Measurements from ENCODE around the gene LRRC8D.

DNA sequence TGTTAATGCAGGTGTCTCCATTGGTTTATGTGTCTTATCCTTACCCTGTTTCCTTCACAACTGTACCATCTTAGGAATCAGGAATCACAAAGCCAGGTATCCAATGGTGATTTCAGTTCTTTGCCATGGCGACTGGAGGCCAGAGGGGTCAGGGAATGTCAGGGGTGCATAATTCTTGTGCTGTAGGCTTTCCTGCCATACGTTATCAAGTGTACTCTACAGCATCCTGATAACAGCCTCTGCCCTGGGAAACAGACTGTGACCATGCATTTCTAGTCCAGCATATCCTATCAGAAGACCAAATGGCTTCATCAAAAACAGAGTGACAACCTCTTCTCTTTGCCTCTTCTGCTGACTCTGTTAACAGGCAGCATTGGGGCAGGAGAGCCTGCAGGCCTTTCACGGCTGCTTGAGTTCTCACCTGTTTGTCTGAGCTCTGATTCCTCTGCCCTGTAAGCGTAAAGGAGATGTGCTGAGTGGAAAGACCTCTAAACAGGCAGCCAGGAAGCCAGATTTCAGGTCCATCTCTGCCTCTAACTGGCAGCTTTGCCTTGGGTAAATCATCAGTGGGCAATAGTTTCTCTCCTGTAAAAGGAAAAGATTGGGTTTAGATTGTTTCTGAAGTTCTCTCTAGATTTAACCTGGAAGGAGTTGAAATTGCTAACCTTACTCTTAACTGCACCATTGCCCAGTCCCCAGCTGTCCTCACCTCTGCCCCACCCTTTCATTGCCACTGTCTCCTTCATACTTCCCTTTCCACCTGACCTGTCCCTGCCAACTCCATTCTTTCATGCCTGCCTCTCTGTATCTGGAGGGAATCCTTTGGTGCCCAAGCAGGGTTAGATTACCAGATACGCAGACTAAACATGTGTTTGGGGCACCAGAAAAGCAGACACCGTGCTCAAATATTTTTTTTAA, 80.2 kb downstream of the LRRC8D start:
- TF ChIP-seq, protein P1, sequence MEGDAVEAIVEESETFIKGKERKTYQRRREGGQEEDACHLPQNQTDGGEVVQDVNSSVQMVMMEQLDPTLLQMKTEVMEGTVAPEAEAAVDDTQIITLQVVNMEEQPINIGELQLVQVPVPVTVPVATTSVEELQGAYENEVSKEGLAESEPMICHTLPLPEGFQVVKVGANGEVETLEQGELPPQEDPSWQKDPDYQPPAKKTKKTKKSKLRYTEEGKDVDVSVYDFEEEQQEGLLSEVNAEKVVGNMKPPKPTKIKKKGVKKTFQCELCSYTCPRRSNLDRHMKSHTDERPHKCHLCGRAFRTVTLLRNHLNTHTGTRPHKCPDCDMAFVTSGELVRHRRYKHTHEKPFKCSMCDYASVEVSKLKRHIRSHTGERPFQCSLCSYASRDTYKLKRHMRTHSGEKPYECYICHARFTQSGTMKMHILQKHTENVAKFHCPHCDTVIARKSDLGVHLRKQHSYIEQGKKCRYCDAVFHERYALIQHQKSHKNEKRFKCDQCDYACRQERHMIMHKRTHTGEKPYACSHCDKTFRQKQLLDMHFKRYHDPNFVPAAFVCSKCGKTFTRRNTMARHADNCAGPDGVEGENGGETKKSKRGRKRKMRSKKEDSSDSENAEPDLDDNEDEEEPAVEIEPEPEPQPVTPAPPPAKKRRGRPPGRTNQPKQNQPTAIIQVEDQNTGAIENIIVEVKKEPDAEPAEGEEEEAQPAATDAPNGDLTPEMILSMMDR (IDR thresholded peaks at IDR 0.05; ENCODE audit: low read depth, low read length, missing input control) = no peak
- TF ChIP-seq TAF1 (conservative IDR thresholded peaks at IDR 0.05) = no peak

All from liver (tissue), 3 donors.